C4-2B (cell line): ENCODE measurements around the gene TMEM222.
"Not testable (repeated sequence)": the region's sequence is repeated elsewhere in the genome, so short reads cannot be mapped to it uniquely, and the experiment has no call there.

Source experiments
- H3K27ac ChIP-seq: fragments of 450-650 bp; 2 replicates; pipeline ENCODE4 v1.5.1; 2017
- ZFX ChIP-seq: fragments of 450-650 bp; IDR thresholded peaks from 2 replicates; pipeline ENCODE4 v1.6.1; 2017
- TF ChIP-seq, protein P1 (sequence below): fragments of 450-650 bp; conservative IDR thresholded peaks from 2 replicates; pipeline ENCODE4 v1.5.1; 2017; ENCODE audit warnings: mild to moderate bottlenecking

TMEM222 gene

DNA sequence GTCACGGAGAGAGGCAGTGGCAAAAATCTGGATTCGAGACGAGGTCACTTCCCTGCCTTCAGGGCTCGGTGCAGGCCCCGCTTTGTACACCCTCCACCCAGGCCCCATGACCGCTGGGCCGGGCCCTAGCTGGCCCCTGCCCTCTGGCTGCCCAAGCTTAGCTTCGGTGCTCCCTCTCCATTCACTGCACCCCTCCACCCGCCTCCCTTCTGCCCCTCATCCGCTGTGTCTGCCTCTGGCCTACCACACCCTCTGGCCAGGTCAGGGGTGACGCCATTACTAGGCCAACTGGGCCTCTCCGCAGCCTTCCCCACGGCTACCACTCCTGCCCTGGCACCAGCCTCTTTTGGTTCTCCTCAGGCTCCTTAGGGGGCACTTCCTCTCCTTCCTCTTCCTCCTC, 61.7 kb downstream of the TMEM222 start:
- no peak overlapping the region for H3K27ac ChIP-seq
- TF ChIP-seq, protein P1, sequence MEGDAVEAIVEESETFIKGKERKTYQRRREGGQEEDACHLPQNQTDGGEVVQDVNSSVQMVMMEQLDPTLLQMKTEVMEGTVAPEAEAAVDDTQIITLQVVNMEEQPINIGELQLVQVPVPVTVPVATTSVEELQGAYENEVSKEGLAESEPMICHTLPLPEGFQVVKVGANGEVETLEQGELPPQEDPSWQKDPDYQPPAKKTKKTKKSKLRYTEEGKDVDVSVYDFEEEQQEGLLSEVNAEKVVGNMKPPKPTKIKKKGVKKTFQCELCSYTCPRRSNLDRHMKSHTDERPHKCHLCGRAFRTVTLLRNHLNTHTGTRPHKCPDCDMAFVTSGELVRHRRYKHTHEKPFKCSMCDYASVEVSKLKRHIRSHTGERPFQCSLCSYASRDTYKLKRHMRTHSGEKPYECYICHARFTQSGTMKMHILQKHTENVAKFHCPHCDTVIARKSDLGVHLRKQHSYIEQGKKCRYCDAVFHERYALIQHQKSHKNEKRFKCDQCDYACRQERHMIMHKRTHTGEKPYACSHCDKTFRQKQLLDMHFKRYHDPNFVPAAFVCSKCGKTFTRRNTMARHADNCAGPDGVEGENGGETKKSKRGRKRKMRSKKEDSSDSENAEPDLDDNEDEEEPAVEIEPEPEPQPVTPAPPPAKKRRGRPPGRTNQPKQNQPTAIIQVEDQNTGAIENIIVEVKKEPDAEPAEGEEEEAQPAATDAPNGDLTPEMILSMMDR, result no peak
- TF ChIP-seq ZFX, result no peak

DNA sequence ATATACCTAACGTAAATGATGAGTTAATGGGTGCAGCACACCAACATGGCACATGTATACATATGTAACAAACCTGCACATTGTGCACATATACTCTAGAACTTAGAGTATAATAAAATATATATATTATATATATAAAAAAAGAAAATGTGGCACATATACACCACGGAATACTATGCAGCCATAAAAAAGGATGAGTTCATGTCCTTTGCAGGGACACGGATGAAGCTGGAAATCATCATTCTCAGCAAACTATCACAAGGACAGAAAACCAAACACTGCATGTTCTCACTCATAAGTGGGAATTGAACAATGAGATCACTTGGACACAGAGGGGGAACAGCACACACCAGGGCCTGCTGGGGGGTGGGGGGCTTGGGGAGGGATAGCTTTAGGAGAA, 62.8 kb downstream of the TMEM222 start:
- not testable (repeated sequence) for H3K27ac ChIP-seq
